Cardiac fibroblast (primary cell): ENCODE measurements around the gene MT4.
A peak's percentile ranks its signal among the peaks of the same experiment; 100 is the strongest.

Experiments used
- DNase-seq, 2 donors: peaks; one replicate each; pipeline versions ENCODE4 v3.0.0 to v3.0.0-alpha.2; 2010; ENCODE audit warnings: low read depth in 2 of 2
- H3K4me3 ChIP-seq, 2 donors: replicated peaks in 1 of 2; 1 replicate in 1 of 2; 2 replicates in 1 of 2; pipeline ENCODE4 v1.5.1; 2011; ENCODE audit warnings: low read depth in 2 of 2, low read length in 2 of 2, mild to moderate bottlenecking in 2 of 2, moderate library complexity in 1 of 2
- CTCF ChIP-seq: IDR thresholded peaks from one replicate; pipeline ENCODE4 v1.5.1; 2011; ENCODE audit warnings: low read depth, mild to moderate bottlenecking, low read length, inconsistent platforms

MT4 gene

DNA sequence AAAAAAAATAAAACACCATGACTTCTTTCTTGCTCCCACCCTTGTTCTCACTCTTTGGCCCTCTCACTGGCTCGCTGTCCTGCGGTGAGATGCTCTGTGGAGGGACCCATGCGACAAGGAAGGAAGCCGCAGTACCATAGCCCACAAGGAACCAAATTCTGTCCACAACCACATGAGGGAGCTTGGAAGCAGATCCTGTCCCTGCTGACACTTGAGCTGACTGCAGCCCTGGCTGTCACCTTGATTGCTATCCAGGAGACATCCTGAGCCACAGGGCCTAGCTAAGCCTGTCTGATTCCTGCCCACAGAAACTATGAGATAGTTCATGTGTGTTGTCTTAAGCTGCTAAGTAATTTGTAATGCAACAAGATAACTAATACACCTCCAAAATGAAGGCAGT is 38.7 kb downstream of the MT4 start:
- TF ChIP-seq CTCF: peak; percentile 40
- peak; percentile 50 to 56 for DNase-seq
- H3K4me3 ChIP-seq: no peak overlapping the region

GRCh38 chr16:56604966-56605365 is 40.1 kb downstream of the MT4 start:
- TF ChIP-seq CTCF: no peak
- DNase-seq: no peak
- no peak overlapping the region for H3K4me3 ChIP-seq

DNA sequence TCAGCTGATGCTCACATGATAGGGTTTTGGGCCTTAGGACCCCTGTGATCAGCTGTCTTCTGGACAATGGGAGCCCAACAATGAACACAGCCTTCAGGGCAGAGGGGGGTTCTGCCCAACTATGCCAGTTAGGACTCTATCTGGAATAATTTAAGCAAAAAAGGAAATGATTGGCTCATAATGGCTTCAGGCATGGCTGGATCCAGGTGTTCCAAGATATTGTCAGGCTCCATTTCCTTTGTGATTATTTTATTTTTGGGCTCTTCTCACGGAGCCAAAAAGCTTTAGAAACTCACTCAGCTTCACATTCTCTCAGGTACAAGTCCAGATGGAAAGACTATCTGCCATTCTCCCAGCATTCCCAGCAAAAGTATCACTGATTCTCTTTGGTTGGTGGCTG is 40.6 kb downstream of the MT4 start:
- TF ChIP-seq CTCF: no peak
- no peak for DNase-seq

DNA sequence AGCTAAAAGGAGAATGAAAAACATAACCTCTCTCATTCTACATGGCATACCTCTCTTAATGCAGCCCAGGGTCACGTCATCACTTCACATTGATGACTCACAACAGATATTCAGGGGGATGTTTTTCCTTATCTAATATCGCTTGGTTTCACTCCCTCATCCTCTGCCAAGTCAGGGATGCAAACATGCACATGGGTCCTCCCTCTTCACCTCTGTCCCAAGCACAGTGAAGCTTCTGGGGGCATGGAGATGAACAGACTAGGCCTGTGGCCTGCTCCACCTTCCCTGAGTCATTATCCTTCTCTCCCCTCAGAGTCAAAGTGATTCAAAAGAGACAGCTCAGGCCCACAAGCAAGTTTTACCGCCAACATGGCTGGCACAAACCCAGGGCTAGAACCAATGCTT is 41.2 kb downstream of the MT4 start:
- peak in 1 of 2 donors; percentile 92 for DNase-seq
- TF ChIP-seq CTCF: no peak
- no peak overlapping the region for H3K4me3 ChIP-seq

More for the DNA sequence above, 40.6 kb downstream of the MT4 start:
- H3K4me3 ChIP-seq: no peak overlapping the region

DNA sequence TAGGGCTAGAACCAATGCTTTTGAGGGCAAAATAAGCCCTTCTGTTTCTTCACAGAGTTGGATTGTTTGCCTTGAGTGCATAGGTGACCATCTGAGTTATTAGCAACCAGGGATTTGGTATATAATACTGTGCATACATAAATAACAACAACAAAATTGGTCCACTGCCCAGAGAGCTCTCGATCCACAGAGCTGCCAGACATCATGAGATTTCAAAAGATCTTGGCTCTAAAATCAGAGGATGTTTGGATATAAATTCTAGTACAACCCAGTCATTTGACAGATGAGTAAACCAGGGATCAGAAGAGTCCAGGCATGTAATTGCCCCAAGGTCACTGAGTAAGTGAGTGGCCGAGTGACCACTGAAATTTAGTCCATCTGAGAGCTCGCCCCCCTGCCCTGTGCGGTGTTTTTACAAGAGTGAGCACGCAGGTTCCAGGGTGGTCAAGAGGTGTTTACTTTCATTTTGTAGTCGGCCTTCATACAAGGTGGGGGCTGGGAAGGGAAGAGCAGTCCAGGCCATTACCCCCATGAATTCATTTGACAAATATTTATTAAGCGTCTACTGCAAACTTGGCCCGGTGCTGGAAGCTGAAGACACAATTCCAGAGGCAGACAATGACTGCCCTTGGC is 41.7 kb downstream of the MT4 start:
- peak overlapping the region in 1 of 2 donors; percentile 32 for H3K4me3 ChIP-seq
- TF ChIP-seq CTCF: no peak
- peak; percentile 91 to 97 for DNase-seq

- no peak for TF ChIP-seq CTCF
- peak overlapping the region in 1 of 2 donors; percentile 64 for H3K4me3 ChIP-seq
- peak; percentile 98 to 100 for DNase-seq
Measured at GRCh38 chr16:56607109-56607618, 42.3 kb downstream of the MT4 start.

DNA sequence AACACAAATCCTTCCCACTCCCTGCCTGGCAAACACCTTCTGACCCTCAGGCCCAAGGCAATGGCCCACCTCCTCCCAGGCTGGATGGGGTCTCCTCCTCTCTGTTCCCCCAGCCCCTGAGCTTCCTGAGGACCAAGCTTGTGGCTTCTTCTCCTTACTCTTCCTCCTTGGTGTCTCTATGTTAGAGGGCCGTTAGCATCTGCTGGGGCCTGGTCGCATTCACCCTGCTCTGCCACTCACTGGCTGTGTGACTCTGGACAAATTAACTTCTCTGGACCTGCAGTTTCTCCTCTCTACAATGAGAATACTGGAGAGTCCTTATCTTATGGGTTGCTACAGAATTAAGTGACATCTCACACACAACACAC is 42.8 kb downstream of the MT4 start:
- H3K4me3 ChIP-seq: peak overlapping the region in 1 of 2 donors; percentile 64
- DNase-seq: no peak
- no peak for TF ChIP-seq CTCF
